Keratinocyte (primary cell): ENCODE data around the gene LY6G5B. TPM values are rescaled to one million over a fixed set of nuclear protein-coding genes. Genes with fewer than 3 reads are reported as not detected.

Source experiments
- DNase-seq: peaks from one replicate; pipeline ENCODE4 v3.0.0-alpha.2; 2011; ENCODE audit warnings: low read depth, missing footprints, low spot score
- FAIRE-seq: peaks from 2 replicates; lab custom pipeline; 2011; peaks lifted over from hg19 to GRCh38; lab: Jason Lieb, UNC
- H2AFZ ChIP-seq: 2 replicates; pipeline ENCODE4 v1.6.0; 2012; ENCODE audit warnings: low read length, control low read depth, inconsistent platforms; ENCODE audit not compliant: control insufficient read depth
- H3K27ac ChIP-seq: 2 replicates; pipeline ENCODE4 v1.5.1; 2011; ENCODE audit warnings: low read length; ENCODE audit not compliant: control insufficient read depth, insufficient read depth
- H3K27me3 ChIP-seq: 3 replicates; pipeline ENCODE4 v1.6.0; 2011; ENCODE audit warnings: low read length; ENCODE audit not compliant: control insufficient read depth, insufficient read depth; ENCODE audit errors: extremely low read depth
- H3K36me3 ChIP-seq, 2 experiments: 2 replicates in 1 of 2; 3 replicates in 1 of 2; pipeline ENCODE4 v1.5.1; 2011; ENCODE audit warnings: low read length in 2 of 2, mild to moderate bottlenecking in 1 of 2; ENCODE audit not compliant: control insufficient read depth in 2 of 2, insufficient read depth in 2 of 2; ENCODE audit errors: extremely low read depth in 1 of 2
- H3K4me1 ChIP-seq: 3 replicates; pipeline ENCODE4 v1.5.1; 2011; ENCODE audit warnings: low read length; ENCODE audit not compliant: control insufficient read depth, insufficient read depth; ENCODE audit errors: extremely low read depth
- H3K4me2 ChIP-seq: 3 replicates; pipeline ENCODE4 v1.6.0; 2011; ENCODE audit warnings: low read depth, low read length; ENCODE audit not compliant: control insufficient read depth, insufficient read depth; ENCODE audit errors: extremely low read depth
- H3K4me3 ChIP-seq, 3 experiments: fragments of 200-600 bp in 1 of 3; sonication (generic) in 1 of 3; 2 replicates in 2 of 3; 3 replicates in 1 of 3; pipeline ENCODE4 v1.5.1; 2011 to 2016; ENCODE audit warnings: low read length in 3 of 3, mild to moderate bottlenecking in 3 of 3, control low read depth in 2 of 3, inconsistent platforms in 1 of 3, low read depth in 1 of 3, mixed read lengths in 1 of 3, mixed run types in 1 of 3, moderate library complexity in 1 of 3; ENCODE audit not compliant: control insufficient read depth in 2 of 3, insufficient read depth in 2 of 3; ENCODE audit errors: extremely low read depth in 1 of 3
- H3K79me2 ChIP-seq: 2 replicates; pipeline ENCODE4 v1.6.0; 2012; ENCODE audit warnings: low read length; ENCODE audit not compliant: control insufficient read depth, insufficient read depth
- H3K9ac ChIP-seq: 3 replicates; pipeline ENCODE4 v1.6.0; 2011; ENCODE audit warnings: low read length; ENCODE audit not compliant: control insufficient read depth, insufficient read depth; ENCODE audit errors: extremely low read depth
- H3K9me1 ChIP-seq: 3 replicates; pipeline ENCODE4 v1.6.0; 2011; ENCODE audit warnings: low read length; ENCODE audit not compliant: control insufficient read depth, insufficient read depth; ENCODE audit errors: extremely low read depth
- H3K9me3 ChIP-seq: 2 replicates; pipeline ENCODE4 v1.5.1; 2012; ENCODE audit warnings: low read depth, low read length; ENCODE audit not compliant: control insufficient read depth
- H4K20me1 ChIP-seq: 3 replicates; pipeline ENCODE4 v1.6.0; 2011; ENCODE audit warnings: low read length; ENCODE audit not compliant: control insufficient read depth, insufficient read depth; ENCODE audit errors: extremely low read depth
- EZH2 ChIP-seq: IDR thresholded peaks from one replicate; pipeline ENCODE4 v1.6.1; 2012; ENCODE audit warnings: inconsistent platforms, mild to moderate bottlenecking, low read length, moderate library complexity
- dilution Hi-C: fragments of 300-500 bp; cut with MboI; formaldehyde crosslinking; loops from one replicate; pipeline ENCODE4 v1.7.0; 2020; ENCODE audit warnings: low sequenced_read_pairs; ENCODE audit not compliant: extremely low pct_ligation_motif_present
- polyA plus RNA-seq, 5 experiments: library from polyadenylated mRNA; depleted of rRNA in 3 of 5; stranded (reverse) in 3 of 5; stranded (forward) in 1 of 5; unstranded in 1 of 5; fragments of >200 nt; gene quantifications; 1 replicate in 1 of 5; 2 replicates in 3 of 5; 3 replicates in 1 of 5; pipeline versions ENCODE4 v1.2.1 to v1.2.3, GENCODE V29; 2011 to 2012; ENCODE audit warnings: missing spikeins in 2 of 5, low read depth in 1 of 5, low replicate concordance in 1 of 5
- TF ChIP-seq, protein P1 (sequence below), 3 experiments: IDR thresholded peaks in 1 of 3; conservative IDR thresholded peaks in 1 of 3; optimal IDR thresholded peaks in 1 of 3; 2 replicates in 2 of 3; 3 replicates in 1 of 3; pipeline versions ENCODE3 to v1.5.1; 2011; ENCODE audit warnings: low read length in 3 of 3, mild to moderate bottlenecking in 3 of 3, moderate library complexity in 2 of 3, control low read depth in 1 of 3, inconsistent platforms in 1 of 3; ENCODE audit not compliant: insufficient read depth in 2 of 3; ENCODE audit errors: extremely low read depth in 1 of 3

LY6G5B gene
- polyA plus RNA-seq, 1 donor (not counting 4 experiments of a cell fraction or from before 2014, with no cell fraction given), result 5.2 TPM

- H3K9me1 ChIP-seq, result no peaks in the 10 kb centered on the region
- H4K20me1 ChIP-seq, result no peaks in the 10 kb centered on the region
- H3K9me3 ChIP-seq, result no peaks in the 10 kb centered on the region
- DNase-seq, result peak; percentile 87
- FAIRE-seq, result no peak
- peaks cover 27% of the 10 kb centered on the region for H3K4me1 ChIP-seq
- H3K36me3 ChIP-seq, result peaks cover 28 to 38% of the 10 kb centered on the region in 2 experiments
- H3K4me2 ChIP-seq, result peak within 1 kb of the TSS; percentile 91
- peak within 1 kb of the TSS; percentile 93 to 95 (median 94) for H3K4me3 ChIP-seq
- H3K79me2 ChIP-seq, result peaks cover 40% of the 10 kb centered on the region
- peak within 1 kb of the TSS; percentile 94 for H3K9ac ChIP-seq
- H3K27ac ChIP-seq, result peak within 1 kb of the TSS; percentile 96
- no peaks in the 10 kb centered on the region for H3K27me3 ChIP-seq
- dilution Hi-C loops, result no loop called here
- H2AFZ ChIP-seq, result peak within 1 kb of the TSS; percentile 86
- TF ChIP-seq EZH2, result no peak
- TF ChIP-seq, protein P1, sequence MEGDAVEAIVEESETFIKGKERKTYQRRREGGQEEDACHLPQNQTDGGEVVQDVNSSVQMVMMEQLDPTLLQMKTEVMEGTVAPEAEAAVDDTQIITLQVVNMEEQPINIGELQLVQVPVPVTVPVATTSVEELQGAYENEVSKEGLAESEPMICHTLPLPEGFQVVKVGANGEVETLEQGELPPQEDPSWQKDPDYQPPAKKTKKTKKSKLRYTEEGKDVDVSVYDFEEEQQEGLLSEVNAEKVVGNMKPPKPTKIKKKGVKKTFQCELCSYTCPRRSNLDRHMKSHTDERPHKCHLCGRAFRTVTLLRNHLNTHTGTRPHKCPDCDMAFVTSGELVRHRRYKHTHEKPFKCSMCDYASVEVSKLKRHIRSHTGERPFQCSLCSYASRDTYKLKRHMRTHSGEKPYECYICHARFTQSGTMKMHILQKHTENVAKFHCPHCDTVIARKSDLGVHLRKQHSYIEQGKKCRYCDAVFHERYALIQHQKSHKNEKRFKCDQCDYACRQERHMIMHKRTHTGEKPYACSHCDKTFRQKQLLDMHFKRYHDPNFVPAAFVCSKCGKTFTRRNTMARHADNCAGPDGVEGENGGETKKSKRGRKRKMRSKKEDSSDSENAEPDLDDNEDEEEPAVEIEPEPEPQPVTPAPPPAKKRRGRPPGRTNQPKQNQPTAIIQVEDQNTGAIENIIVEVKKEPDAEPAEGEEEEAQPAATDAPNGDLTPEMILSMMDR (optimal IDR thresholded peaks at IDR 0.05 in 1 of 3, IDR thresholded peaks at IDR 0.05 in 1 of 3, conservative IDR thresholded peaks at IDR 0.05 in 1 of 3; ENCODE audit: extremely low read depth in 1 of 3, insufficient read depth in 2 of 3, low read length in 3 of 3), result peak in 1 of 3 experiments; percentile 19
These were observed 4.1 kb upstream of the LY6G5B start, which contains the start of gene CSNK2B for GRCh38 chr6:31665501-31666336. Gene CSNK2B (plus strand): TSS chr6:31666080. CDS start chr6:31666832, 752 bp downstream.

- no peaks in the 10 kb centered on the region for H3K9me3 ChIP-seq
- TF ChIP-seq, protein P1 (optimal IDR thresholded peaks at IDR 0.05 in 1 of 3, IDR thresholded peaks at IDR 0.05 in 1 of 3, conservative IDR thresholded peaks at IDR 0.05 in 1 of 3; ENCODE audit: extremely low read depth in 1 of 3, insufficient read depth in 2 of 3, low read length in 3 of 3), result no peak
- no peak for TF ChIP-seq EZH2
- H3K4me3 ChIP-seq, result peak overlapping the region; percentile 93 to 95 (median 94)
- dilution Hi-C loops, result no loop called here
- H3K79me2 ChIP-seq, result peaks cover 40% of the 10 kb centered on the region
- peaks cover 32 to 44% of the 10 kb centered on the region in 2 experiments for H3K36me3 ChIP-seq
- no peaks in the 10 kb centered on the region for H4K20me1 ChIP-seq
- H3K27ac ChIP-seq, result peak overlapping the region; percentile 84
- H3K9me1 ChIP-seq, result no peaks in the 10 kb centered on the region
- peak overlapping the region; percentile 94 for H3K9ac ChIP-seq
- peaks cover 22% of the 10 kb centered on the region for H3K4me1 ChIP-seq
- FAIRE-seq (no peak), DNase-seq (no peak)
- peak overlapping the region; percentile 91 for H3K4me2 ChIP-seq
- peak overlapping the region; percentile 72 for H2AFZ ChIP-seq
- H3K27me3 ChIP-seq, result no peaks in the 10 kb centered on the region
These were observed 3.3 kb upstream of the LY6G5B start for GRCh38 chr6:31666337-31666965.
